Gastroesophageal sphincter (tissue), 4 donors: ENCODE results near the gene DLGAP4. TPM values are rescaled to one million over a fixed set of nuclear protein-coding genes. Genes with fewer than 3 reads are reported as not detected.

Source experiments
- ATAC-seq: fragments of 150-250 bp; one replicate; pipeline ENCODE4 v1.9.1; 2016; ENCODE audit warnings: mild to moderate bottlenecking, moderate library complexity
- H3K27ac ChIP-seq, 4 donors: fragments of 200-600 bp; sonication (generic) in 3 of 4; 1 replicate in 3 of 4; 2 replicates in 1 of 4; pipeline ENCODE4 v1.5.1; 2016 to 2019
- H3K27me3 ChIP-seq: fragments of 200-600 bp; sonication (generic); one replicate; pipeline ENCODE4 v1.5.1; 2019
- H3K36me3 ChIP-seq, 2 donors: fragments of 200-600 bp; sonication (generic); one replicate each; pipeline ENCODE4 v1.5.1; 2019; ENCODE audit warnings: control low read depth in 1 of 2
- H3K4me1 ChIP-seq, 3 donors: fragments of 200-600 bp; sonication (generic); 1 replicate in 2 of 3; 2 replicates in 1 of 3; pipeline ENCODE4 v1.5.1; 2016 to 2019; ENCODE audit warnings: control low read depth in 2 of 3
- H3K4me3 ChIP-seq, 2 donors: fragments of 200-600 bp; sonication (generic); one replicate each; pipeline ENCODE4 v1.5.1; 2019; ENCODE audit warnings: mild to moderate bottlenecking in 1 of 2, moderate library complexity in 1 of 2
- H3K9me3 ChIP-seq, 3 donors: fragments of 200-600 bp; sonication (generic); one replicate each; pipeline ENCODE4 v1.5.1; 2017 to 2019; ENCODE audit warnings: control low read depth in 2 of 3
- CTCF ChIP-seq, 4 experiments: fragments of 200-600 bp in 2 of 4; fragments of 450-650 bp in 2 of 4; sonication (generic) in 1 of 4; IDR thresholded peaks; one replicate each; pipeline ENCODE4 v1.5.1; 2017 to 2019; ENCODE audit warnings: antibody characterized with exemption in 4 of 4, mild to moderate bottlenecking in 2 of 4, moderate library complexity in 2 of 4
- EP300 ChIP-seq: sonication (generic); formaldehyde crosslinking; IDR thresholded peaks from one replicate; pipeline ENCODE4 v1.6.1; 2017; ENCODE audit warnings: antibody characterized with exemption, mild to moderate bottlenecking
- POLR2A ChIP-seq, 2 donors: fragments of 450-650 bp; IDR thresholded peaks; one replicate each; pipeline ENCODE4 v1.6.1; 2017; ENCODE audit warnings: antibody characterized with exemption in 2 of 2, mild to moderate bottlenecking in 2 of 2, moderate library complexity in 1 of 2
- POLR2AphosphoS5 ChIP-seq: sonication (generic); formaldehyde crosslinking; IDR thresholded peaks from one replicate; pipeline ENCODE4 v1.6.1; 2017; ENCODE audit warnings: antibody characterized with exemption
- WGBS, 2 donors: methylation state at CpG; one replicate each; pipeline ENCODE4 v1.1.5; 2018; ENCODE audit warnings: low coverage in 1 of 2; 5-methylcytosine and 5-hydroxymethylcytosine counted together
- total RNA-seq, 4 donors: library from RNA; depleted of rRNA; stranded (reverse); fragments of >200 nt; gene quantifications; one replicate each; pipeline ENCODE4 v1.1.0, GENCODE V29; 2016

DLGAP4 gene
- total RNA-seq, 4 donors from 2014 or later, result 35.5 to 76.1 (median 42.2) TPM

- Histone ChIP-seq H3K4me1 (no peaks in the 10 kb centered on the region), H3K36me3 (no peaks in the 10 kb centered on the region), H3K27me3 (peaks cover 61% of the 10 kb centered on the region), H3K9me3 (peaks cover 0 to 12% (median 0%) of the 10 kb centered on the region in 3 donors), H3K4me3 (no peak overlapping the region), H3K27ac (no peak overlapping the region)
- 83% methylated on average over 11 of the region's 11 CpGs; no CpG with 5 or more reads in 1 of the 2 donors for WGBS, 2 donors
- no peak for ATAC-seq
- TF ChIP-seq CTCF (IDR thresholded peaks at IDR 0.05), result no peak
- no peak for TF ChIP-seq POLR2A (IDR thresholded peaks at IDR 0.05)
- no peak for TF ChIP-seq POLR2AphosphoS5
- TF ChIP-seq EP300, result no peak
These were observed 98.4 kb downstream of the DLGAP4 start for GRCh38 chr20:36404435-36404978.

- peaks cover 0 to 12% (median 0%) of the 10 kb centered on the region in 3 donors for H3K9me3 ChIP-seq
- no peak for TF ChIP-seq EP300
- TF ChIP-seq CTCF (IDR thresholded peaks at IDR 0.05), result no peak
- no peak for TF ChIP-seq POLR2AphosphoS5
- no peak for TF ChIP-seq POLR2A (IDR thresholded peaks at IDR 0.05)
- 67 to 72% methylated on average over 3 to 4 of the region's 7 CpGs for WGBS, 2 donors
- no peak for ATAC-seq
- H3K27me3 ChIP-seq, result peaks cover 58% of the 10 kb centered on the region
- no peak overlapping the region for H3K4me3 ChIP-seq
- no peaks in the 10 kb centered on the region for H3K36me3 ChIP-seq
- H3K27ac ChIP-seq, result no peak overlapping the region
- H3K4me1 ChIP-seq, result no peaks in the 10 kb centered on the region
These were observed 99.1 kb downstream of the DLGAP4 start for GRCh38 chr20:36405255-36405654.

GRCh38 chr20:36407199-36407733 lies 101.1 kb downstream of the DLGAP4 start:
- no peak for TF ChIP-seq EP300
- TF ChIP-seq POLR2A (IDR thresholded peaks at IDR 0.05), result no peak
- no peak for TF ChIP-seq CTCF (IDR thresholded peaks at IDR 0.05)
- no peak for TF ChIP-seq POLR2AphosphoS5
- WGBS, 2 donors, result 80 to 93% methylated on average over 1 to 2 of the region's 3 CpGs

GRCh38 chr20:36408219-36408618 lies 102.1 kb downstream of the DLGAP4 start:
- no peak for ATAC-seq
- Histone ChIP-seq H3K4me3 (no peak overlapping the region), H3K4me1 (no peaks in the 10 kb centered on the region), H3K9me3 (peaks cover 0 to 10% (median 0%) of the 10 kb centered on the region in 3 donors), H3K27ac (no peak overlapping the region), H3K36me3 (no peaks in the 10 kb centered on the region), H3K27me3 (peaks cover 45% of the 10 kb centered on the region)
- no peak for TF ChIP-seq POLR2AphosphoS5
- TF ChIP-seq EP300, result no peak
- no peak for TF ChIP-seq CTCF (IDR thresholded peaks at IDR 0.05)
- TF ChIP-seq POLR2A (IDR thresholded peaks at IDR 0.05), result no peak
- 4% methylated on average over 4 of the region's 10 CpGs; no CpG with 5 or more reads in 1 of the 2 donors for WGBS, 2 donors

More at GRCh38 chr20:36407199-36407733, 101.1 kb downstream of the DLGAP4 start:
- no peak for ATAC-seq
- Histone ChIP-seq H3K36me3 (no peaks in the 10 kb centered on the region), H3K9me3 (peaks cover 0 to 12% (median 0%) of the 10 kb centered on the region in 3 donors), H3K4me1 (no peaks in the 10 kb centered on the region), H3K4me3 (no peak overlapping the region), H3K27ac (no peak overlapping the region), H3K27me3 (peaks cover 54% of the 10 kb centered on the region)

GRCh38 chr20:36411861-36412454 lies 105.8 kb downstream of the DLGAP4 start:
- 59 to 62% methylated on average over 3 to 4 of the region's 7 CpGs for WGBS, 2 donors
- no peaks in the 10 kb centered on the region for H3K9me3 ChIP-seq
- H3K4me1 ChIP-seq, result no peaks in the 10 kb centered on the region
- H3K36me3 ChIP-seq, result no peaks in the 10 kb centered on the region
- TF ChIP-seq CTCF (IDR thresholded peaks at IDR 0.05), result no peak
- TF ChIP-seq POLR2AphosphoS5, result no peak
- TF ChIP-seq POLR2A (IDR thresholded peaks at IDR 0.05), result no peak
- TF ChIP-seq EP300, result no peak
- no peak overlapping the region for H3K4me3 ChIP-seq
- H3K27me3 ChIP-seq, result peaks cover 42% of the 10 kb centered on the region
- no peak overlapping the region for H3K27ac ChIP-seq
- ATAC-seq, result no peak
